GM12878 (cell line): Measurements from ENCODE around the gene PPP2R3A. TPM values are rescaled to one million over a fixed set of nuclear protein-coding genes. Genes with fewer than 3 reads are reported as not detected.

Experiments
- ATAC-seq: fragments of 200-7000 bp; cut with Tn5 transposase; 3 replicates; pipeline ENCODE4 v1.9.1; 2020; ENCODE audit warnings: mild to moderate bottlenecking, moderate library complexity
- BruUV-seq: library from RNA; stranded (reverse); fragments of 400-500 nt; replicated peaks from 2 replicates; lab custom pipeline; 2021; lab: Mats Ljungman, UMichigan
- CTCF ChIA-PET: fragments of 300-600 bp; sonication (Branson Sonifier 250); formaldehyde crosslinking; extraction: SDS; loops from one replicate; lab custom pipeline; 2021; ENCODE audit warnings: inconsistent platforms; lab: Yijun Ruan, JAX
- POLR2A ChIA-PET: fragments of 350-600 bp; formaldehyde crosslinking; extraction: SDS; loops from one replicate; lab custom pipeline; 2021; ENCODE audit warnings: inconsistent platforms; lab: Charles Lee
- RAD21 ChIA-PET: fragments of 300-600 bp; sonication (Branson Sonifier 250); formaldehyde crosslinking; loops from one replicate; lab custom pipeline; 2023; ENCODE audit warnings: antibody characterized with exemption; ENCODE audit not compliant: unreplicated experiment; lab: Charles Lee
- SMC1A ChIA-PET: fragments of 300-600 bp; sonication (Branson Sonifier 250); formaldehyde crosslinking; loops from one replicate; lab custom pipeline; 2023; ENCODE audit not compliant: unreplicated experiment, uncharacterized antibody; lab: Charles Lee
- DNase-seq: peaks from one replicate; pipeline ENCODE4 v3.0.0-alpha.2; 2011; ENCODE audit warnings: low read depth, low spot score
- FAIRE-seq: peaks from 3 replicates; lab custom pipeline; 2011; peaks lifted over from hg19 to GRCh38; lab: Jason Lieb, UNC
- H2AFZ ChIP-seq: 2 replicates; pipeline ENCODE4 v1.6.0; 2011; ENCODE audit warnings: low read depth, low read length, control low read depth; ENCODE audit not compliant: control insufficient read depth
- H3K27ac ChIP-seq: 2 replicates; pipeline ENCODE4 v1.5.1; 2011; ENCODE audit warnings: control low read depth; ENCODE audit not compliant: control insufficient read depth, insufficient read depth
- H3K27me3 ChIP-seq, 2 experiments: replicated peaks in 1 of 2; 2 replicates each; pipeline versions ENCODE4 v1.6.0 to v1.6.1; 2011; ENCODE audit warnings: low read length in 1 of 2; ENCODE audit not compliant: control insufficient read depth in 2 of 2, insufficient read depth in 2 of 2
- H3K36me3 ChIP-seq, 2 experiments: 2 replicates each; pipeline ENCODE4 v1.5.1; 2011; ENCODE audit warnings: low read length in 1 of 2; ENCODE audit not compliant: control insufficient read depth in 2 of 2, insufficient read depth in 2 of 2
- H3K4me1 ChIP-seq: 2 replicates; pipeline ENCODE4 v1.6.1; 2011; ENCODE audit warnings: mild to moderate bottlenecking, low read length, moderate library complexity, mixed read lengths; ENCODE audit not compliant: control insufficient read depth, insufficient read depth
- H3K4me2 ChIP-seq: 2 replicates; pipeline ENCODE4 v1.6.0; 2011; ENCODE audit warnings: control low read depth; ENCODE audit not compliant: control insufficient read depth, insufficient read depth
- H3K4me3 ChIP-seq: fragments of 200-600 bp; sonication (generic); 2 replicates; pipeline ENCODE4 v1.5.1; 2016
- H3K79me2 ChIP-seq: 2 replicates; pipeline ENCODE4 v1.6.0; 2011; ENCODE audit warnings: low read length; ENCODE audit not compliant: control insufficient read depth, insufficient read depth
- H3K9ac ChIP-seq: 2 replicates; pipeline ENCODE4 v1.8.0; 2011; ENCODE audit warnings: low read length, control low read depth, mixed read lengths; ENCODE audit not compliant: control insufficient read depth, insufficient read depth
- H3K9me3 ChIP-seq: replicated peaks from 3 replicates; pipeline ENCODE4 v1.5.1; 2011; ENCODE audit warnings: mild to moderate bottlenecking, low read length; ENCODE audit not compliant: control insufficient read depth, insufficient read depth
- H4K20me1 ChIP-seq: 2 replicates; pipeline ENCODE4 v1.6.0; 2011; ENCODE audit not compliant: control insufficient read depth, insufficient read depth
- ATF3 ChIP-seq: IDR thresholded peaks from 2 replicates; pipeline ENCODE4 v1.6.1; 2011; ENCODE audit warnings: low read depth, mild to moderate bottlenecking, low read length, moderate library complexity, borderline replicate concordance; ENCODE audit errors: extremely low read depth
- CBX3 ChIP-seq: fragments of 200-600 bp; sonication (generic); IDR thresholded peaks from 2 replicates; pipeline ENCODE4 v1.6.1; 2016; ENCODE audit warnings: low read depth, borderline replicate concordance
- CHD2 ChIP-seq: IDR thresholded peaks from 2 replicates; pipeline ENCODE4 v1.6.1; 2011; ENCODE audit warnings: low read depth, low read length, improper control_type of control experiment, borderline replicate concordance
- EGR1 ChIP-seq, 2 experiments: IDR thresholded peaks; 1 replicate in 1 of 2; 2 replicates in 1 of 2; pipeline ENCODE4 v1.6.1; 2011 to 2012; ENCODE audit warnings: low read depth in 2 of 2, low read length in 2 of 2, borderline replicate concordance in 1 of 2, mild to moderate bottlenecking in 1 of 2, moderate library complexity in 1 of 2
- NFXL1 ChIP-seq: fragments of 450-650 bp; IDR thresholded peaks from 2 replicates; pipeline ENCODE4 v1.6.1; 2017; ENCODE audit warnings: antibody characterized with exemption, mild to moderate bottlenecking, borderline replicate concordance
- NR2C2 ChIP-seq: IDR thresholded peaks from 2 replicates; pipeline ENCODE4 v1.6.1; 2011; ENCODE audit warnings: borderline replicate concordance, low read depth; ENCODE audit not compliant: control insufficient read depth, insufficient read length
- POU2F2 ChIP-seq: IDR thresholded peaks from 3 replicates; pipeline ENCODE4 v1.6.1; 2011; ENCODE audit warnings: low read depth, mild to moderate bottlenecking, low read length, borderline replicate concordance
- RAD51 ChIP-seq: fragments of 450-650 bp; IDR thresholded peaks from 2 replicates; pipeline ENCODE4 v1.6.1; 2016; ENCODE audit warnings: moderate library complexity, mild to moderate bottlenecking, inconsistent platforms
- SREBF1 ChIP-seq: IDR thresholded peaks from 2 replicates; pipeline ENCODE4 v1.6.1; 2012; ENCODE audit warnings: mild to moderate bottlenecking, low read length
- SREBF2 ChIP-seq: IDR thresholded peaks from 2 replicates; pipeline ENCODE4 v1.6.1; 2012; ENCODE audit warnings: mild to moderate bottlenecking, low read length
- TBL1XR1 ChIP-seq: IDR thresholded peaks from 2 replicates; pipeline ENCODE4 v1.6.1; 2012; ENCODE audit warnings: low read depth, low read length, improper control_type of control experiment
- WGBS: methylation state at CpG from one replicate; pipeline ENCODE4 v1.1.6; 2016; ENCODE audit warnings: low lambda C conversion rate; ENCODE audit not compliant: insufficient replicate concordance, insufficient coverage; ENCODE audit errors: missing lambda C conversion rate; 5-methylcytosine and 5-hydroxymethylcytosine counted together
- in situ Hi-C: fragments of 300-500 bp; cut with MboI; formaldehyde crosslinking; loops from 9 replicates; pipeline ENCODE4 v1.14.3; 2018; ENCODE audit warnings: mixed read lengths
- intact Hi-C: fragments of 100-400 bp; cut with micrococcal nuclease; formaldehyde crosslinking; loops from one replicate; pipeline ENCODE4 v1.14.2; 2022; ENCODE audit not compliant: unreplicated experiment
- polyA plus RNA-seq, 11 experiments: library from polyadenylated mRNA; depleted of rRNA in 4 of 11; unstranded in 6 of 11; stranded (reverse) in 5 of 11; fragments of >200 nt; fragmentation: Nextera tagmentation in 4 of 11; fragmentation: Illumina TruSeq in 1 of 11; extraction: Ambion mirVana in 4 of 11; extraction: Trizol in 1 of 11; gene quantifications; 1 replicate in 1 of 11; 2 replicates in 10 of 11; pipeline versions ENCODE4 v1.2.1 to v1.2.3, GENCODE V29; 2011 to 2016; ENCODE audit warnings: inconsistent platforms in 2 of 11, missing spikeins in 2 of 11, low read depth in 1 of 11
- total RNA-seq, 4 experiments: library from RNA; depleted of rRNA in 3 of 4; stranded (reverse); fragments of >200 nt in 3 of 4; fragmentation: Illumina TruSeq in 1 of 4; extraction: Trizol in 1 of 4; gene quantifications; 2 replicates each; pipeline versions ENCODE4 v1.2.1 to v1.2.3, GENCODE V29; 2013 to 2021
- TF ChIP-seq, protein P1 (sequence below): IDR thresholded peaks from 2 replicates; pipeline ENCODE4 v1.6.1; 2012; ENCODE audit warnings: improper control_type of control experiment, low read depth, low read length; ENCODE audit not compliant: insufficient replicate concordance

Gene PPP2R3A
- total and polyA plus RNA-seq, 10 of the 15 experiments (the other 5 are each of a cell fraction or from before 2014, with no cell fraction given) = under 0.01 to 0.16 (median 0.06) TPM; not detected in 5

DNA sequence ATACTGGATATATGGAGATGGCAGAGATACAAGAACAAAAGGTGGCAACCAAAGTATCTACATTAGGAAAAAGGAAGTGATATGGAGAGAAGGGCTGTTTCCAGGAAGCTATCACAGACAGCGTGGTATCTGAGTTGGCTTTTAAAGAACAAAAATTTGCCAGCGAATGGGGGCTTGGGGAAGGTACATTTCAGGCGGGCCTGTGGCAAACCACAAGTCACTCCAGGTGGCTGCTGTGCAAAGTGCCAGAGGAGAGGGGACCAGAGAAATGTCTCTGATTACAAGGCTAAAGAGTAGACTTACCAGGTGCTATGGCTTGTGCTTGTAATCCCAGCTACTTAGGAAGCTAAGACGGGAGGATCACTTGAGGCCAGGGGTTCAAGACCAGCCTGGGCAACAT is 139.5 kb downstream of the PPP2R3A start:
- ChIA-PET CTCF (no interaction called here), POLR2A (interaction anchor here (0.5 kb wide), 1 partner anchor 765 kb away, joined by 5 read pairs; no protein-coding TSS in a partner anchor), SMC1A (no interaction called here), RAD21 (no interaction called here)
- TF ChIP-seq SREBF1 (no peak), RAD51 (no peak), SREBF2 (no peak), TBL1XR1 (no peak), POU2F2 (no peak), EGR1 (IDR thresholded peaks at IDR 0.05; ENCODE audit: borderline replicate concordance in 1 of 2, low read depth in 2 of 2, low read length in 2 of 2) (no peak)
- H3K79me2 ChIP-seq = no peaks in the 10 kb centered on the region
- H3K27me3 ChIP-seq = no peaks in the 10 kb centered on the region
- FAIRE-seq (no peak), ATAC-seq (no peak), DNase-seq (no peak)
- H3K4me3 ChIP-seq = no peak overlapping the region
- peaks cover 9% of the 10 kb centered on the region; the same call in 1 of the 2 replicates for H3K4me1 ChIP-seq
- in situ Hi-C loops (no loop called here), intact Hi-C loops (no loop called here)
- H3K27ac ChIP-seq = no peak overlapping the region
- no peaks in the 10 kb centered on the region for H3K36me3 ChIP-seq
- 51% methylated on average over 4 of the region's 4 CpGs for WGBS
- no TSS peak for BruUV-seq
- no peak overlapping the region for H3K9ac ChIP-seq
- H4K20me1 ChIP-seq = no peaks in the 10 kb centered on the region
- H2AFZ ChIP-seq = no peak overlapping the region
- no peak overlapping the region for H3K4me2 ChIP-seq
- H3K9me3 ChIP-seq = no peaks in the 10 kb centered on the region

DNA sequence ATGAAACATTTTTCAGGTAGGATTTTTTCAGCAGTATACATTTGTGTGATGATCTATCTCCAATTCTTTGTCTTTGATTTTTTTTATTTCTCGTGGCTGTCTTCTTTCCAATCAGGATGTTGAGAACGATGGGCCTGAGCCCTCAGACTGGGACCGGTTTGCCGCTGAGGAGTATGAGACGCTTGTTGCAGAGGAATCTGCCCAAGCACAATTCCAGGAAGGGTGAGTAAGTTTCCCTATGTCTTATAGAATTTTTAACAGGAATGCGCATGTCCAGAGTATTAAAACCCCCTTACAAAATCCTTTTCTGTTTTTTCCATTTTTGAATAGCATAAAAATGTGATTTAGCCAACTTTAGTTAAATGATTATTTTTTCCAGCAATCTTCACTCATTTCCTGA is 140.6 kb downstream of the PPP2R3A start:
- H4K20me1 ChIP-seq = no peaks in the 10 kb centered on the region
- ATAC-seq (no peak), FAIRE-seq (no peak), DNase-seq (no peak)
- H3K4me2 ChIP-seq = no peak overlapping the region
- 90% methylated on average over 6 of the region's 6 CpGs for WGBS
- H3K9me3 ChIP-seq = no peaks in the 10 kb centered on the region
- peaks cover 10% of the 10 kb centered on the region; the same call in 1 of the 2 replicates for H3K4me1 ChIP-seq
- H3K79me2 ChIP-seq = no peaks in the 10 kb centered on the region
- in situ Hi-C loops (no loop called here), intact Hi-C loops (no loop called here)
- no peaks in the 10 kb centered on the region for H3K36me3 ChIP-seq
- ChIA-PET CTCF (interaction anchor here (1.2 kb wide), 1 partner anchor 646 kb away, joined by 3 read pairs; the partner anchor contains the start of gene STAG1), SMC1A (no interaction called here), POLR2A (no interaction called here), RAD21 (interaction anchor here (0.7 kb wide), 1 partner anchor 910 kb away, joined by 3 read pairs; no protein-coding TSS in a partner anchor)
- no peak overlapping the region for H3K9ac ChIP-seq
- H3K4me3 ChIP-seq = no peak overlapping the region
- no TSS peak for BruUV-seq
- no peak overlapping the region for H2AFZ ChIP-seq
- no peak overlapping the region for H3K27ac ChIP-seq
- H3K27me3 ChIP-seq = no peaks in the 10 kb centered on the region
- TF ChIP-seq CHD2 = no peak
- TF ChIP-seq, protein P1, sequence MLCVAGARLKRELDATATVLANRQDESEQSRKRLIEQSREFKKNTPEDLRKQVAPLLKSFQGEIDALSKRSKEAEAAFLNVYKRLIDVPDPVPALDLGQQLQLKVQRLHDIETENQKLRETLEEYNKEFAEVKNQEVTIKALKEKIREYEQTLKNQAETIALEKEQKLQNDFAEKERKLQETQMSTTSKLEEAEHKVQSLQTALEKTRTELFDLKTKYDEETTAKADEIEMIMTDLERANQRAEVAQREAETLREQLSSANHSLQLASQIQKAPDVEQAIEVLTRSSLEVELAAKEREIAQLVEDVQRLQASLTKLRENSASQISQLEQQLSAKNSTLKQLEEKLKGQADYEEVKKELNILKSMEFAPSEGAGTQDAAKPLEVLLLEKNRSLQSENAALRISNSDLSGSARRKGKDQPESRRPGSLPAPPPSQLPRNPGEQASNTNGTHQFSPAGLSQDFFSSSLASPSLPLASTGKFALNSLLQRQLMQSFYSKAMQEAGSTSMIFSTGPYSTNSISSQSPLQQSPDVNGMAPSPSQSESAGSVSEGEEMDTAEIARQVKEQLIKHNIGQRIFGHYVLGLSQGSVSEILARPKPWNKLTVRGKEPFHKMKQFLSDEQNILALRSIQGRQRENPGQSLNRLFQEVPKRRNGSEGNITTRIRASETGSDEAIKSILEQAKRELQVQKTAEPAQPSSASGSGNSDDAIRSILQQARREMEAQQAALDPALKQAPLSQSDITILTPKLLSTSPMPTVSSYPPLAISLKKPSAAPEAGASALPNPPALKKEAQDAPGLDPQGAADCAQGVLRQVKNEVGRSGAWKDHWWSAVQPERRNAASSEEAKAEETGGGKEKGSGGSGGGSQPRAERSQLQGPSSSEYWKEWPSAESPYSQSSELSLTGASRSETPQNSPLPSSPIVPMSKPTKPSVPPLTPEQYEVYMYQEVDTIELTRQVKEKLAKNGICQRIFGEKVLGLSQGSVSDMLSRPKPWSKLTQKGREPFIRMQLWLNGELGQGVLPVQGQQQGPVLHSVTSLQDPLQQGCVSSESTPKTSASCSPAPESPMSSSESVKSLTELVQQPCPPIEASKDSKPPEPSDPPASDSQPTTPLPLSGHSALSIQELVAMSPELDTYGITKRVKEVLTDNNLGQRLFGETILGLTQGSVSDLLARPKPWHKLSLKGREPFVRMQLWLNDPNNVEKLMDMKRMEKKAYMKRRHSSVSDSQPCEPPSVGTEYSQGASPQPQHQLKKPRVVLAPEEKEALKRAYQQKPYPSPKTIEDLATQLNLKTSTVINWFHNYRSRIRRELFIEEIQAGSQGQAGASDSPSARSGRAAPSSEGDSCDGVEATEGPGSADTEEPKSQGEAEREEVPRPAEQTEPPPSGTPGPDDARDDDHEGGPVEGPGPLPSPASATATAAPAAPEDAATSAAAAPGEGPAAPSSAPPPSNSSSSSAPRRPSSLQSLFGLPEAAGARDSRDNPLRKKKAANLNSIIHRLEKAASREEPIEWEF = no peak
- TF ChIP-seq NFXL1 = no peak
- no peak for TF ChIP-seq CBX3
- no peak for TF ChIP-seq NR2C2
- no peak for TF ChIP-seq SREBF1
- TF ChIP-seq ATF3 = no peak
